ENCODE data around the gene ACSL1.
A peak's percentile ranks its signal among the peaks of the same experiment; 100 is the strongest.

ACSL1 gene, protein sequence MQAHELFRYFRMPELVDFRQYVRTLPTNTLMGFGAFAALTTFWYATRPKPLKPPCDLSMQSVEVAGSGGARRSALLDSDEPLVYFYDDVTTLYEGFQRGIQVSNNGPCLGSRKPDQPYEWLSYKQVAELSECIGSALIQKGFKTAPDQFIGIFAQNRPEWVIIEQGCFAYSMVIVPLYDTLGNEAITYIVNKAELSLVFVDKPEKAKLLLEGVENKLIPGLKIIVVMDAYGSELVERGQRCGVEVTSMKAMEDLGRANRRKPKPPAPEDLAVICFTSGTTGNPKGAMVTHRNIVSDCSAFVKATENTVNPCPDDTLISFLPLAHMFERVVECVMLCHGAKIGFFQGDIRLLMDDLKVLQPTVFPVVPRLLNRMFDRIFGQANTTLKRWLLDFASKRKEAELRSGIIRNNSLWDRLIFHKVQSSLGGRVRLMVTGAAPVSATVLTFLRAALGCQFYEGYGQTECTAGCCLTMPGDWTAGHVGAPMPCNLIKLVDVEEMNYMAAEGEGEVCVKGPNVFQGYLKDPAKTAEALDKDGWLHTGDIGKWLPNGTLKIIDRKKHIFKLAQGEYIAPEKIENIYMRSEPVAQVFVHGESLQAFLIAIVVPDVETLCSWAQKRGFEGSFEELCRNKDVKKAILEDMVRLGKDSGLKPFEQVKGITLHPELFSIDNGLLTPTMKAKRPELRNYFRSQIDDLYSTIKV

GRCh38 chr4:184825896-184826690 lies at the start of gene ACSL1:
ACSL1 (minus strand) TSS chr4:184825968; CDS start chr4:184803514, 22,454 bp downstream.
- peak within 1 kb of the TSS; percentile 78 to 80 for H3K4me3 ChIP-seq (ENCODE audit: low read depth in 1 of 2, low read length in 2 of 2)
- H3K36me3 ChIP-seq (ENCODE audit: control insufficient read depth in 1 of 2, insufficient read depth in 2 of 2, low read length in 2 of 2), result no peaks in the 10 kb centered on the region
- H3K4me1 ChIP-seq (ENCODE audit: control insufficient read depth in 1 of 2, insufficient read depth in 2 of 2, low read length in 2 of 2), result peaks cover 6 to 10% of the 10 kb centered on the region in 2 donors
- H3K27me3 ChIP-seq (ENCODE audit: control insufficient read depth in 1 of 2, insufficient read depth in 2 of 2, low read length in 2 of 2), result peaks cover 0 to 4% of the 10 kb centered on the region in 2 donors
- H3K27ac ChIP-seq (ENCODE audit: low read depth, low read length), result peak within 1 kb of the TSS; percentile 62
- no peaks in the 10 kb centered on the region for H3K9me3 ChIP-seq (ENCODE audit: control insufficient read depth in 1 of 2, low read length in 2 of 2)
- peak within 1 kb of the TSS; percentile 42 to 70 for H3K9ac ChIP-seq (ENCODE audit: low read depth in 1 of 2, low read length in 2 of 2)

DNA sequence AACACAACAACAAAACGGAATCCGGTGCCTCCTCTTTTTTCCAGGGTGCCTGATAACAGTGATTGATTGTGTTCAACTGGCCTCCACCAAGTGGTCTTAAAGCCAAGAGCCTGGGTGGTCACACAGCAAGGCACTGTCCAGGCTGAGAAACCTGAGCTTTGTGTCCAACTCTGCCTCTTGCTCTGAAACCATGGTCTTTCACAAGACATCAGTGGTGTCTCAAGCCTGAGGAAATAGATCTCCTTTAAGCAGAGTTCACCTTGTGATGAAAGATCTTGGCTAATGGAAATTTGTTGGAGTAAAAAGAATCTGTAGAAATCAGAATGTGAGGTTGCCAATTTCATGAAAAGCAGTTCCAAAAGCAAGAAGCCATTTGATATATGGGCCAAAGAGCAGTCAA lies 47.3 kb upstream of the ACSL1 start:
- no peak overlapping the region for H3K4me3 ChIP-seq (ENCODE audit: low read depth in 1 of 2, low read length in 2 of 2)
- no peak overlapping the region for H3K27ac ChIP-seq (ENCODE audit: low read depth, low read length)

DNA sequence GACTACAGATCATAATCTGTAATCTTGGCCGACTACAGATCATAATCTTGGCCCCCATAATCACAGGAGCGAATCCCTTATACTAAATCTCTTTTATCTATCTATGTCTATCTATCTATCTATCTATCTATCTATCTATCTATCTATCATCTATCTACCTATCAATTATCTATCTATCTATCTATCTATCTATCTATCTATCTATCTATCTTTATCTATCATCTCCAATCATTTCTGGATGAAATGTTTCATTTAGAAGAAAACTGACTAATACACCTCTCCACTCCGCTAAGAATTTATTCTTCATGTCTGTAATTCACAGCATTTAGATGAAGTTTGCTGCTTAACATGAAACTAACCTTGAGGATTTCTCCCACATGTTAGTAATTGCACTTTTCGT lies 45.0 kb upstream of the ACSL1 start:
- no peak overlapping the region for H3K9ac ChIP-seq (ENCODE audit: low read depth in 1 of 2, low read length in 2 of 2)
- no peak overlapping the region for H3K27ac ChIP-seq (ENCODE audit: low read depth, low read length)
- H3K4me3 ChIP-seq (ENCODE audit: low read depth in 1 of 2, low read length in 2 of 2), result no peak overlapping the region
- no peaks in the 10 kb centered on the region for H3K36me3 ChIP-seq (ENCODE audit: control insufficient read depth in 1 of 2, insufficient read depth in 2 of 2, low read length in 2 of 2)
- H3K27me3 ChIP-seq (ENCODE audit: control insufficient read depth in 1 of 2, insufficient read depth in 2 of 2, low read length in 2 of 2), result no peaks in the 10 kb centered on the region
- H3K9me3 ChIP-seq (ENCODE audit: control insufficient read depth in 1 of 2, low read length in 2 of 2), result no peaks in the 10 kb centered on the region
- H3K4me1 ChIP-seq (ENCODE audit: control insufficient read depth in 1 of 2, insufficient read depth in 2 of 2, low read length in 2 of 2), result no peaks in the 10 kb centered on the region

More for the DNA sequence above, 47.3 kb upstream of the ACSL1 start:
- Histone ChIP-seq H3K27me3 (ENCODE audit: control insufficient read depth in 1 of 2, insufficient read depth in 2 of 2, low read length in 2 of 2) (no peaks in the 10 kb centered on the region), H3K9ac (ENCODE audit: low read depth in 1 of 2, low read length in 2 of 2) (no peak overlapping the region), H3K9me3 (ENCODE audit: control insufficient read depth in 1 of 2, low read length in 2 of 2) (no peaks in the 10 kb centered on the region), H3K4me1 (ENCODE audit: control insufficient read depth in 1 of 2, insufficient read depth in 2 of 2, low read length in 2 of 2) (no peaks in the 10 kb centered on the region), H3K36me3 (ENCODE audit: control insufficient read depth in 1 of 2, insufficient read depth in 2 of 2, low read length in 2 of 2) (no peaks in the 10 kb centered on the region)

DNA sequence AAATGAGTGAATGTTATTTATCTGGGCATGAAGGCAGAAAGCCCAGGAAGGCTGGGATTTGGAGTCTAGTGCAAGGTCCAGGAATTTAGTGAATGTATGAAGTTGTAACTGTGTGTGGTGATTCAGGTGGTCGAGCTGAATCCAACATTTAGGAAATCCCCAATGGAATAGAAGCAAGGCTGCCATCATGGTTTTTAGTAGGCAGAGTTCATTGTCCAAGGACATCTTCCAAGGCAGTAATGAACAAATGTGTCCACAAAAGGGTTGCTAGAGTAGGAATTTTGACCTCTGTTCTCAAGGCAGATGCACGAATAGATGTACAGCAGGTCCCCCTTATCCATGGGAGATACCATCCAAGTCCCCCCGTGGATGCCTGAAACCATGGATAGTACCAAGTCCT lies 42.9 kb upstream of the ACSL1 start:
- no peaks in the 10 kb centered on the region for H3K9me3 ChIP-seq (ENCODE audit: control insufficient read depth in 1 of 2, low read length in 2 of 2)
- no peak overlapping the region for H3K9ac ChIP-seq (ENCODE audit: low read depth in 1 of 2, low read length in 2 of 2)
- no peak overlapping the region for H3K4me3 ChIP-seq (ENCODE audit: low read depth in 1 of 2, low read length in 2 of 2)
- no peaks in the 10 kb centered on the region for H3K4me1 ChIP-seq (ENCODE audit: control insufficient read depth in 1 of 2, insufficient read depth in 2 of 2, low read length in 2 of 2)
- H3K27me3 ChIP-seq (ENCODE audit: control insufficient read depth in 1 of 2, insufficient read depth in 2 of 2, low read length in 2 of 2), result peaks cover 0 to 5% of the 10 kb centered on the region in 2 donors
- H3K36me3 ChIP-seq (ENCODE audit: control insufficient read depth in 1 of 2, insufficient read depth in 2 of 2, low read length in 2 of 2), result no peaks in the 10 kb centered on the region
- H3K27ac ChIP-seq (ENCODE audit: low read depth, low read length), result no peak overlapping the region

GRCh38 chr4:184863916-184864315 lies 38.1 kb upstream of the ACSL1 start:
- no peaks in the 10 kb centered on the region for H3K36me3 ChIP-seq (ENCODE audit: control insufficient read depth in 1 of 2, insufficient read depth in 2 of 2, low read length in 2 of 2)
- no peak overlapping the region for H3K4me3 ChIP-seq (ENCODE audit: low read depth in 1 of 2, low read length in 2 of 2)
- H3K27ac ChIP-seq (ENCODE audit: low read depth, low read length), result no peak overlapping the region
- peaks cover 0 to 5% of the 10 kb centered on the region in 2 donors for H3K27me3 ChIP-seq (ENCODE audit: control insufficient read depth in 1 of 2, insufficient read depth in 2 of 2, low read length in 2 of 2)
- H3K9ac ChIP-seq (ENCODE audit: low read depth in 1 of 2, low read length in 2 of 2), result no peak overlapping the region
- no peaks in the 10 kb centered on the region for H3K9me3 ChIP-seq (ENCODE audit: control insufficient read depth in 1 of 2, low read length in 2 of 2)
- H3K4me1 ChIP-seq (ENCODE audit: control insufficient read depth in 1 of 2, insufficient read depth in 2 of 2, low read length in 2 of 2), result no peaks in the 10 kb centered on the region

GRCh38 chr4:184861047-184861446 lies 35.3 kb upstream of the ACSL1 start:
- H3K4me3 ChIP-seq (ENCODE audit: low read depth in 1 of 2, low read length in 2 of 2), result no peak overlapping the region
- no peak overlapping the region for H3K9ac ChIP-seq (ENCODE audit: low read depth in 1 of 2, low read length in 2 of 2)
- H3K4me1 ChIP-seq (ENCODE audit: control insufficient read depth in 1 of 2, insufficient read depth in 2 of 2, low read length in 2 of 2), result no peaks in the 10 kb centered on the region
- no peak overlapping the region for H3K27ac ChIP-seq (ENCODE audit: low read depth, low read length)
- H3K27me3 ChIP-seq (ENCODE audit: control insufficient read depth in 1 of 2, insufficient read depth in 2 of 2, low read length in 2 of 2), result peaks cover 0 to 5% of the 10 kb centered on the region in 2 donors
- no peaks in the 10 kb centered on the region for H3K36me3 ChIP-seq (ENCODE audit: control insufficient read depth in 1 of 2, insufficient read depth in 2 of 2, low read length in 2 of 2)
- H3K9me3 ChIP-seq (ENCODE audit: control insufficient read depth in 1 of 2, low read length in 2 of 2), result no peaks in the 10 kb centered on the region

- H3K4me1 ChIP-seq (ENCODE audit: control insufficient read depth in 1 of 2, insufficient read depth in 2 of 2, low read length in 2 of 2), result no peaks in the 10 kb centered on the region
- no peaks in the 10 kb centered on the region for H3K36me3 ChIP-seq (ENCODE audit: control insufficient read depth in 1 of 2, insufficient read depth in 2 of 2, low read length in 2 of 2)
- no peaks in the 10 kb centered on the region for H3K9me3 ChIP-seq (ENCODE audit: control insufficient read depth in 1 of 2, low read length in 2 of 2)
- H3K9ac ChIP-seq (ENCODE audit: low read depth in 1 of 2, low read length in 2 of 2), result no peak overlapping the region
- H3K27me3 ChIP-seq (ENCODE audit: control insufficient read depth in 1 of 2, insufficient read depth in 2 of 2, low read length in 2 of 2), result peaks cover 0 to 5% of the 10 kb centered on the region in 2 donors
- H3K4me3 ChIP-seq (ENCODE audit: low read depth in 1 of 2, low read length in 2 of 2), result no peak overlapping the region
- H3K27ac ChIP-seq (ENCODE audit: low read depth, low read length), result no peak overlapping the region
Observed at GRCh38 chr4:184860018-184860779, 34.4 kb upstream of the ACSL1 start.

DNA sequence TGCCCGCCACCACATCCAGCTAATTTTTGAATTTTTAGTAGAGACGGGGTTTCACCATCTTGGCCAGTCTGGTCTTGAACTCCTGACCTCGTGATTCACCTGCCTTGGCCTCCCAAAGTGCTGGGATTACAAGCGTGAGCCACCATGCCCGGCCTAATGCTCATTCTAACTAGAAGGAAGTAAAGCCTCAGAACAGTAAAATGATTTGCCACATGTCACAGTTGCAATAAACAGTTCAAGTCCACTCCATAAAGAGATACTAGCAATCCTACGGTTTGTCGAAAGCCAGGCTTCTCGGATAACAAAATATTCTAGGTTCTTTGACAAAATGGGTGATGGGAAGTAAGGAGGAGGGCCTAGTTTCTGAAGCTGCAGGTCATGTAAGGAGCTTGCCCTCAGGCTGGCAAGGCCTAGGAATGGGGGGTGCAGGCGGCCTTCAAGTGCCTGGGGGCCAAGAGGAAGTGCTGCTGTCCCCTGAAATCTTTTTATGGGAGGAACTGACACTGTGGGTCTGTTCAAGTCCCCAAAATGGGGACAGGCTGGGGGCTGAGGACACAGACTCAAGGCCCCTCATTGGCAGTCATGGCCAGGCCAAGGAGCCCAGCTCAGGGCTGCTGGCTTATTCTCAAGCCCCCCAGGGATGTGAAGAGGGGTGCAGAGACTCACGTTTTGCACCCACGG lies 31.8 kb upstream of the ACSL1 start:
- H3K4me1 ChIP-seq (ENCODE audit: control insufficient read depth in 1 of 2, insufficient read depth in 2 of 2, low read length in 2 of 2), result no peaks in the 10 kb centered on the region
- H3K27me3 ChIP-seq (ENCODE audit: control insufficient read depth in 1 of 2, insufficient read depth in 2 of 2, low read length in 2 of 2), result no peaks in the 10 kb centered on the region
- no peaks in the 10 kb centered on the region for H3K9me3 ChIP-seq (ENCODE audit: control insufficient read depth in 1 of 2, low read length in 2 of 2)
- H3K9ac ChIP-seq (ENCODE audit: low read depth in 1 of 2, low read length in 2 of 2), result no peak overlapping the region
- no peak overlapping the region for H3K4me3 ChIP-seq (ENCODE audit: low read depth in 1 of 2, low read length in 2 of 2)
- H3K36me3 ChIP-seq (ENCODE audit: control insufficient read depth in 1 of 2, insufficient read depth in 2 of 2, low read length in 2 of 2), result no peaks in the 10 kb centered on the region
- no peak overlapping the region for H3K27ac ChIP-seq (ENCODE audit: low read depth, low read length)

DNA sequence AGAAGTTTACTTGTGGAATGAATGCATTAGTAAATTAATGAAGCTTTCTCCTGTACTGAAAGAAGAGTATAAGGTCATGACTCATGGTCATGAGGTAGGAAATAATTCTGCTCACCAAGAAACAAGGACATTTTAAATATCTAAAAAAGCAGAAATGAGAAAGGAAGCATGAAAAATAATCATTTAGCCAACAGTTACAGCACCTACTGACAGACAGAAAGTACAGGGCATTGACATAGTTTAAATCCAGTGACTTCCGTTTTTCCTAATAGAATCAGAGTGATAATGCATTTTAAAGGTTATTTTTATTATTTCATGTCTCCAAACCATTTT lies 30.5 kb upstream of the ACSL1 start:
- H3K27me3 ChIP-seq (ENCODE audit: control insufficient read depth in 1 of 2, insufficient read depth in 2 of 2, low read length in 2 of 2), result no peaks in the 10 kb centered on the region
- H3K4me3 ChIP-seq (ENCODE audit: low read depth in 1 of 2, low read length in 2 of 2), result no peak overlapping the region
- H3K9ac ChIP-seq (ENCODE audit: low read depth in 1 of 2, low read length in 2 of 2), result no peak overlapping the region
- no peaks in the 10 kb centered on the region for H3K9me3 ChIP-seq (ENCODE audit: control insufficient read depth in 1 of 2, low read length in 2 of 2)
- no peak overlapping the region for H3K27ac ChIP-seq (ENCODE audit: low read depth, low read length)
- H3K4me1 ChIP-seq (ENCODE audit: control insufficient read depth in 1 of 2, insufficient read depth in 2 of 2, low read length in 2 of 2), result no peaks in the 10 kb centered on the region
- H3K36me3 ChIP-seq (ENCODE audit: control insufficient read depth in 1 of 2, insufficient read depth in 2 of 2, low read length in 2 of 2), result no peaks in the 10 kb centered on the region
